ENCODE measurements around the gene SPAG16. TPM values are rescaled to one million over a fixed set of nuclear protein-coding genes. Genes with fewer than 3 reads are reported as not detected.

The SPAG16 gene
- total RNA-seq, 2 donors from 2014 or later, result 5.3 to 6.6 TPM

DNA sequence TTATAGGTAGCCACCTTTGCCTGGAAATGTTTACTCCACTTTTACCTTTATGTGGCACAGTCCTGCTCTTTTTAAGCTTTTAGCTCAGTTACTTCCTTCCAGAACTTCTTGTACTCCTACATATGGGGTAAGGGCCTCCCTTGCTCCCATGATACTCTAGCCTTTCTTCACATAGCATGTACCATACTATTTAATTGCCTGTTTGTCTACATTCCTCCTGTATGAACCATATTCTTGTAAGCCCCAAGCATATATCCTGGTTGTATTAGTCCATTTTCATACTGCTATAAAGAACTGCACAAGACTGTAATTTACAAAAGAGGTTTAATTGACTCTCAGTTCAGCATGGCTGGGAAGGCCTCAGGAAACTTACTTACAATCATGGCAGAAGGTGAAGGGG, 1035.9 kb downstream of the SPAG16 start:
- Mint-ChIP-seq H3K27me3 (no peaks in the 10 kb centered on the region), H3K4me1 (ENCODE audit: low read depth in 2 of 2) (no peaks in the 10 kb centered on the region), H3K27ac (no peak overlapping the region), H3K36me3 (peaks cover 4% of the 10 kb centered on the region), H3K9me3 (peaks cover 3% of the 10 kb centered on the region), H3K4me3 (no peak overlapping the region)
- ATAC-seq, result no peak
- DNase-seq (ENCODE audit: low spot score), result no peak

DNA sequence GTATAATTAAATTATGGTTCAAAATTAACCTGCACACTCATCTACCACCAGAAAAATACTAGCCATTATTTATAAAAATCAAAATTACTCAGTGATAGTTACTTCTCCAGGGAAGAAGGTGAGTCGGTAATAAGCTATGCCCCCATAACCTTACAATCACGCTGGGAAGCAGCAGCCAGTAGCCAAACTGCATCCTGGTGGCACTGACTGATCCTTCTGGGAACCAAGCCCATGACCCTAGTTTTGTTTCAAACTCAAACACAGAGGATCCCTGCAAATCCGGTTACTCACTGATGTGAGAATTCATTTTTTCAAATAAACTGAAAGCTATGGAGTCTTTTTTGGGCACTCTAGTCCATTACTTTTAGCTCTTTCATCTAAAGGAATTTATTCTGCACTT, 1038.4 kb downstream of the SPAG16 start:
- H3K27me3 Mint-ChIP-seq, result no peaks in the 10 kb centered on the region
- H3K27ac Mint-ChIP-seq, result no peak overlapping the region
- no peak for ATAC-seq
- peaks cover 4% of the 10 kb centered on the region for H3K36me3 Mint-ChIP-seq
- DNase-seq (ENCODE audit: low spot score), result no peak
- H3K4me1 Mint-ChIP-seq (ENCODE audit: low read depth in 2 of 2), result no peaks in the 10 kb centered on the region
- no peaks in the 10 kb centered on the region for H3K9me3 Mint-ChIP-seq
- no peak overlapping the region for H3K4me3 Mint-ChIP-seq

DNA sequence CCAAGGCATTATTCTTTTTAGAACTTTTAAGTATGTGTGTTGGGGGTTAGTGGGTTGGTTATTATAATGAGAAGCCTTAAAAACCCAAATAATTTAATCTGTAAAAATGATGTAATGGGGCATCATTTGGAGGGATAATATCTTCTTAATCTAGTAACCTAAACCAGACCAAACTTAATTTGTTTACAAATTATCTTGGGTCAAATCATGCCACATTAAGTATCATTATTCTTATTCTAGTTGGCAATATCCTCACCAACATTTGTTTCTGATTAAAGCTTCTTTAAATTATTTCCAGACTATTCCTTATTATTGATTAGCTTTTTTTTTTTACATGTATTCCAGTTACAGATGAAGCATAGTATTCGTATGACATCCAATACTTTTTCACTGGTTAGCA, 1041.1 kb downstream of the SPAG16 start:
- no peak for DNase-seq (ENCODE audit: low spot score)
- Mint-ChIP-seq H3K27me3 (no peaks in the 10 kb centered on the region), H3K27ac (no peak overlapping the region)

DNA sequence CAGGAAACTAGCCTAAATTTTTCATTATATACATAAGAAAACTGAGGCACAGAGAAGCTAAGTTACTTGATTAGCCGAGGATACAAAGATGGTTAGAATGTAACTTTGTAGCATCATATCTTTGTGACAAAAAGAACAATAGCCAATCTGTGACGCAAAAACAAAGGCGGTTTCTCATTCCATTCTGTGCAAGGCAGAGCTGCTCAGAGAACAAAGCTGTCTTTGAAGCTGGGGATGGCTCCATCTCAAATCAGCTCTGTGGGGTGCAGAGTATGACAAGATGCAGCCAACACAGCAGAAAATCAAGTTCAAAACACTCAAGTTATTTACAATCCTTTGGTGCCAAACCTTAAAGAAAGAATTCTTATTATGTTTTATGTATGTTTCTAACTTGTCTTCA, 1044.7 kb downstream of the SPAG16 start:
- ATAC-seq (no peak), DNase-seq (ENCODE audit: low spot score) (no peak)
- Mint-ChIP-seq H3K9me3 (peaks cover 7% of the 10 kb centered on the region), H3K4me1 (ENCODE audit: low read depth in 2 of 2) (no peaks in the 10 kb centered on the region), H3K27ac (no peak overlapping the region), H3K4me3 (no peak overlapping the region), H3K36me3 (no peaks in the 10 kb centered on the region), H3K27me3 (no peaks in the 10 kb centered on the region)

More for the DNA sequence above, 1041.1 kb downstream of the SPAG16 start:
- H3K9me3 Mint-ChIP-seq, result peaks cover 2% of the 10 kb centered on the region
- H3K4me3 Mint-ChIP-seq, result no peak overlapping the region
- H3K36me3 Mint-ChIP-seq, result no peaks in the 10 kb centered on the region
- ATAC-seq, result no peak
- no peaks in the 10 kb centered on the region for H3K4me1 Mint-ChIP-seq (ENCODE audit: low read depth in 2 of 2)

DNA sequence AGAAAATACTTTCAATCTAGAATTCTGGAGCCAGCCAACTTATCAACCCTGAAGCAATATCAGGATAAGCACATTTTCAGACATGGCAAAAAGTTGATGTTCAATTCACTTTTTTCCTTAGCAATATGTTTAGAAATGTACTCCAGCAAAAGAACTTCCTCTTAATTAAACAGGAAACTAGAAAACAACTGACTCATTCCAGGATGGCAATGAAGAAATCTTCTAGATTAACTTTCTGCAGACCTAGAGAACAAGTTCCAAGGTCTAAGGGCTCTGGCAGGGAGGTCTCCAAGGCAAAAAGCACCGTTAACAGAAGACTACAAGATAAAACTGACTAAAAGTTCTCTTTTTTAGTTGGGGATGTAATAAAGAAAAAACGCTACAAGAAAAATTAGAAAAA, 1057.4 kb downstream of the SPAG16 start:
- H3K4me3 Mint-ChIP-seq, result no peak overlapping the region
- H3K27me3 Mint-ChIP-seq, result no peaks in the 10 kb centered on the region
- H3K27ac Mint-ChIP-seq, result no peak overlapping the region
- H3K9me3 Mint-ChIP-seq, result no peaks in the 10 kb centered on the region
- no peaks in the 10 kb centered on the region for H3K36me3 Mint-ChIP-seq
- no peaks in the 10 kb centered on the region for H3K4me1 Mint-ChIP-seq (ENCODE audit: low read depth in 2 of 2)
- ATAC-seq (no peak), DNase-seq (ENCODE audit: low spot score) (no peak)

DNA sequence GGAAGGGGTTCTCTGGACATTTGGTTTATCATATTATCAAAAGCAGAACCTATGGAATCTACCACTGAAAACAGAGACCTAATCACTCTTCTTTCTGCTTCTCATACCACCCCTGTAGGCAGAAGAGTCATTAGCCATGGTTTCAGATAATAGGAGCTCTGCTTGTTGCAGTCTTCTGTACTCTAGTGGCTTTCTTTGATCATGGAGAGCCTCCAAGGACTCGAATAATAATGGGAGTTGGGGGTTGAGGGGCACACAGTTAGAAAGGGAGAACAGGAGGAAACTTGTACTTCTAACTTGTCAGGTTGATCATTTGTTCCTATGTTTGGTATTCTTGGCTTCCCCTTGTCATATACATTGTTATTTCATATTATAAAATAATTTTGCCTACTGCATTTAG, 1074.2 kb downstream of the SPAG16 start:
- Mint-ChIP-seq H3K4me1 (ENCODE audit: low read depth in 2 of 2) (no peaks in the 10 kb centered on the region), H3K4me3 (no peak overlapping the region), H3K9me3 (peaks cover 7% of the 10 kb centered on the region), H3K27ac (no peak overlapping the region), H3K27me3 (no peaks in the 10 kb centered on the region), H3K36me3 (no peaks in the 10 kb centered on the region)
- ATAC-seq, result no peak
- no peak for DNase-seq (ENCODE audit: low spot score)

DNA sequence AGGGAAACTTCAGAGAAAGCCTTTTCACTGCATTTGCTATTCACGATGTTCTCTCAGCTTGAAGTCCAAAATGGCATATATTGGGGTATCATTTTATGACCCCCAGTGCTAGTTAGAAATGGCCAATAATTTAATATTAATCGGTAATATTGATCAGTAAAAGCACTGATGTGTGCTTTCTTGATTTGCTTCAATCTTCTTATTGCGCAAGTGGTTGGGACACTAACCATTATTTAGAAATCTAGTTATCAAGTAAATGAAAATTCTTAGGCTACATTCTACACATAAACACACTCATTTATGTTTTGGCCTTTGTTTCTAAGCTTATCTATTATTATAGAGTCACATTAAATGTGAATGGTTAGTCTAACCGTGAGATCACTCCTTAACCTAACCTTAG, 1076.9 kb downstream of the SPAG16 start:
- no peaks in the 10 kb centered on the region for H3K4me1 Mint-ChIP-seq (ENCODE audit: low read depth in 2 of 2)
- DNase-seq (ENCODE audit: low spot score), result no peak
- no peaks in the 10 kb centered on the region for H3K36me3 Mint-ChIP-seq
- no peak overlapping the region for H3K4me3 Mint-ChIP-seq
- ATAC-seq, result no peak
- no peak overlapping the region for H3K27ac Mint-ChIP-seq
- no peaks in the 10 kb centered on the region for H3K27me3 Mint-ChIP-seq
- H3K9me3 Mint-ChIP-seq, result peaks cover 11% of the 10 kb centered on the region

DNA sequence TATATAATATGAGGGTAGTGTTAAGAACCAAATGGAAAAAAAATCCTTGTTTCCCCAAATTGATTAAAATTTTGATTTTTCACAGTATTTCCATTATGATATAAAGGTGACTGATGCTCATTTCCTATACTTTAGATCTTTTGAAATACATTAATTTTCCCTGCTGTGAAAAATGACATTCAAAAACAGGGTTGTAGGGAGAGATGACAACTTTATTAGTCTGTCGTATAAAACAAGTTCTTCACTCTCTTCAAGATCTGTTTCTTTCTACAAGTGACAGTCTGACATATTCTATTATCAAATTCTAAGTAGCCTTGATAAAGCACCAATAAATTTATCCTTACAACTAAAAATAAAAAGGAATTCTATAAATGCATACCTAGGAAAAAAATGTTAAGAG, 1081.3 kb downstream of the SPAG16 start:
- Mint-ChIP-seq H3K4me1 (ENCODE audit: low read depth in 2 of 2) (no peaks in the 10 kb centered on the region), H3K36me3 (no peaks in the 10 kb centered on the region), H3K27ac (no peak overlapping the region), H3K4me3 (no peak overlapping the region), H3K9me3 (peaks cover 8% of the 10 kb centered on the region), H3K27me3 (no peaks in the 10 kb centered on the region)
- no peak for DNase-seq (ENCODE audit: low spot score)
- no peak for ATAC-seq

DNA sequence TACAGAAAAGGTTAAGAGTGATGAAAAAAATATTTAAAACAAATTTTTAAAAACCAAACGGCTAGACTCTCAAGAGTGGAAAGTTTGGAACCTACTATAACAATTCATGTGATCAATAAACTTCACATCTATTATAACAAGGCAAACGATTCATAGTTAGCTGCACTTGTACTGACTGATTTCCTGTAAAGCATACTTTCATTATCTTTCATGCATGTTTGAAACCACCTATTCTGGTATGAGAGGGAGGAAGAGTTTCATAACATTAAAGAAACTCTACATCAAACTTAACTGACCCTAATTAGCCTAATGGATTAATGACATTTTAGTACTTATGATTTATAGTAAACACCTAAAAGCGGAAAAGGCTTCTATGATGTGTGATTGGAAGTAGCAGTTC, 1082.9 kb downstream of the SPAG16 start:
- Mint-ChIP-seq H3K4me1 (ENCODE audit: low read depth in 2 of 2) (no peaks in the 10 kb centered on the region), H3K27ac (no peak overlapping the region), H3K27me3 (no peaks in the 10 kb centered on the region), H3K36me3 (no peaks in the 10 kb centered on the region), H3K4me3 (no peak overlapping the region), H3K9me3 (peaks cover 8% of the 10 kb centered on the region)
- ATAC-seq (no peak), DNase-seq (ENCODE audit: low spot score) (no peak)

DNA sequence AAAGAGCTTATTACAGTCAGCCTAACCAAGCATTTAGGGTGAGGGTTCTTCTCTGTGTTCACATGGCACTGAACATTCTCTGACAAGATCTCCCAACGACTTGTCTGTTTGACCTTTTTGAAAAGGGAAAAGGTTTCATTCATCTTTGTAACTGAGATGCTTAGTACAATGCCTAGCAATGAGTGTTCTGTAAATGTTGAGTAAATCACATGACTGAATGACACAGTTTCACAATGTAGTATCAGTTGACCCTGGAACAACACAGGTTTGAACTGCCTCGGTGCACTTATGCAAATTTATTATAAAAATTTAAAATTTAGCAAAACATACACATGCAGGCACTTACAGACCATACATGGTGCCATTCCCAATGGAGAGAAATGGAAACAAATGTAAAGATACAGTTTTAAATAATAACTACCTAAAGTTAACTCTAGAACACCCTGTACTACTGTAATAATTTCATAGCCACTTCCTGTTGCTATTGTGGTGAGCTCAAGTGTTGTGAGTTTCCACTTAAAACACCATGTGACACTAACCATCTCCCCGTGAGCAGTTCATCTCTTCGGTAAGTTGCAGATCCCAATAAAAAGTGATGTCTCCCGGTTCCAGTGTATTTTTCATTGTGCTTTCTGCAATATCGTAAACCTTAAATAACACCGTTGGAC, 1092.5 kb downstream of the SPAG16 start:
- H3K9me3 Mint-ChIP-seq, result peaks cover 9% of the 10 kb centered on the region
- H3K27ac Mint-ChIP-seq, result no peak overlapping the region
- ATAC-seq, result no peak
- no peak for DNase-seq (ENCODE audit: low spot score)
- no peaks in the 10 kb centered on the region for H3K36me3 Mint-ChIP-seq
- H3K4me1 Mint-ChIP-seq (ENCODE audit: low read depth in 2 of 2), result no peaks in the 10 kb centered on the region
- no peak overlapping the region for H3K4me3 Mint-ChIP-seq
- no peaks in the 10 kb centered on the region for H3K27me3 Mint-ChIP-seq

DNA sequence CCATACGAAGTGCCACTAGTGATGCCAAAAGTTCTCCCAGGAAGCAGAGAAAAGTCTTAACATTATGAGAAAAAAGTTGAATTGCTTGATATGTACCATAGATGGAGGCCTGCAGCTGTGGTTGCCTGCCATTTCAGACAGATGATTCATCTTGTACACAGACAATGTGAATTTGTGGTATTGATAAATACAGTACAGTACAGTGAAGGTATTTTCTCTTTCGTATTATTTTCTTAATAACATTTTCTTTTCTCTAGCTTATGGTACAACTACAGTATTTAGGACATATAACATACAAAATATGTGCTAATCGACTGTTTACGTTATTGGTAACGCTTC, 1093.0 kb downstream of the SPAG16 start:
- ATAC-seq (no peak), DNase-seq (ENCODE audit: low spot score) (no peak)
- no peaks in the 10 kb centered on the region for H3K36me3 Mint-ChIP-seq
- no peaks in the 10 kb centered on the region for H3K4me1 Mint-ChIP-seq (ENCODE audit: low read depth in 2 of 2)
- peaks cover 9% of the 10 kb centered on the region for H3K9me3 Mint-ChIP-seq
- H3K4me3 Mint-ChIP-seq, result no peak overlapping the region
- H3K27ac Mint-ChIP-seq, result no peak overlapping the region
- H3K27me3 Mint-ChIP-seq, result no peaks in the 10 kb centered on the region

DNA sequence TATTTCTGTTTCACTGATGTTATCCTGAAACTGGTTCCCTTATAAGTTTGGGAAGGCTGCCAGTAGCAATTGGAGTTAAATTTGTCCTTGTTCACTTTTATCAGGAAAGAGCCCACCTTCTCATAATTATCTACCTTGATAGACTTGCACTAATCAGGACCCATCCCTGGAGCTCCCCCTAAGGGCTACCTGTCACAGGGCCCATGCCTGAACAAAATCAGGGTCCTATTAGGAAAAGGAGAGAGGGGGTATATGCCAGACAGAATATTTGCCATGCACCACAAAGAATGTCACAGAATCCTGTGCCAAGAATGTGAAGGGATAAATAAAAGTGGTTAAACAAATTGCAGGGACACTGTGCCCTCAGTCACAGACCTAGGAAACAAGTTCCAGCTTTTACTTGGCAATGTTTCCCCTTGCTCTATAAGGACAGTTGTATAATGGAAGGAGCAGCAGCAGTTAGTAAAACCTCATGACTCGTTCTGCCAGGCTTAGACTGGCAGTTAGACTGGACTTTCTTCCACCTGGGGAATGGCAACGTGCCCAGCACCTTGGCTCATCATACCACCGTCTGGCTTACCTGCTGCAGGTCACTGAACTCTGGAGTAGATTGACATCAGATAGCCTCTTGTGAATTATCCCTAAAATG, 1094.3 kb downstream of the SPAG16 start:
- no peak overlapping the region for H3K4me3 Mint-ChIP-seq
- H3K36me3 Mint-ChIP-seq, result no peaks in the 10 kb centered on the region
- ATAC-seq (no peak), DNase-seq (ENCODE audit: low spot score) (no peak)
- no peaks in the 10 kb centered on the region for H3K27me3 Mint-ChIP-seq
- no peaks in the 10 kb centered on the region for H3K4me1 Mint-ChIP-seq (ENCODE audit: low read depth in 2 of 2)
- no peak overlapping the region for H3K27ac Mint-ChIP-seq
- H3K9me3 Mint-ChIP-seq, result peaks cover 6% of the 10 kb centered on the region

DNA sequence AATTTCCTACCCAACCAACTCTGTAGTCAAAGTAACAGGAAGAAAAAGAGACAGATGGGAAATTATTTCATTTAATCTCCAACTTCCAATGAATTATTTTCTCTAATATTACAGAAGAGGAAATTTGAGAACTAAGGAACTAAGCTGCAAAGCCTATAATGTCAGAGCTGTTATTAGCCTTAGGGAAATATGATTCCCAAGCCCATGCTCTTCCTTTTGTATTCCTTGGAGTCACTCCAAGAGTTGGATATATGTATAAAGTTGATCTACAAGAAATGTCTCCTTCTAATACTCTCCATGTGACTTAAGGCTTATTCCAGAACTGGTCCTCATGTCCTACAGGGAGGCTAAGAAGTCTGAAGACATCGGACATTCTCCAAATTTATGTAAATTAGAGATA, 1095.0 kb downstream of the SPAG16 start:
- H3K27me3 Mint-ChIP-seq, result no peaks in the 10 kb centered on the region
- H3K36me3 Mint-ChIP-seq, result no peaks in the 10 kb centered on the region
- H3K4me1 Mint-ChIP-seq (ENCODE audit: low read depth in 2 of 2), result no peaks in the 10 kb centered on the region
- DNase-seq (ENCODE audit: low spot score) (no peak), ATAC-seq (no peak)
- H3K4me3 Mint-ChIP-seq, result no peak overlapping the region
- H3K9me3 Mint-ChIP-seq, result peaks cover 3% of the 10 kb centered on the region
- H3K27ac Mint-ChIP-seq, result no peak overlapping the region

DNA sequence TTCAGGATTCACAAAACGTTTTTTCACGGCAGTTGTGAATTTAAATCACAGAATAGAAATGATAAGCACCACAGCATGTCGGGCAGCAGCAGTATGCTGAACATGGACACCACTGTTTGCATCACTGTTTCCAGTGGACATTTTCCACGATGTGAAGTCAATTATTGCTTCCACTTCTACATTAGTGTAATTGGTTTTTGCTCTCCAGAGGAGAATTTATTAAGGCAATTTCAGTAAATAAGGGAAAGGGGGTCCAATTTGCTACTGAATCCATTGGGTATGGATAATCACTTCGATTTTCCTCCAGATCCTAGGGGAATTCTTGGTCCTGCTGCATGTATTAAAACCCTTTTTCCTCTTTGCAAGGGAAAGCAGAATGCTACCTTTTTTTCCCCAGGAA, 1096.4 kb downstream of the SPAG16 start:
- peaks cover 3% of the 10 kb centered on the region for H3K9me3 Mint-ChIP-seq
- no peak overlapping the region for H3K4me3 Mint-ChIP-seq
- H3K27me3 Mint-ChIP-seq, result no peaks in the 10 kb centered on the region
- no peak overlapping the region for H3K27ac Mint-ChIP-seq
- no peaks in the 10 kb centered on the region for H3K36me3 Mint-ChIP-seq
- ATAC-seq (no peak), DNase-seq (ENCODE audit: low spot score) (no peak)
- no peaks in the 10 kb centered on the region for H3K4me1 Mint-ChIP-seq (ENCODE audit: low read depth in 2 of 2)

DNA sequence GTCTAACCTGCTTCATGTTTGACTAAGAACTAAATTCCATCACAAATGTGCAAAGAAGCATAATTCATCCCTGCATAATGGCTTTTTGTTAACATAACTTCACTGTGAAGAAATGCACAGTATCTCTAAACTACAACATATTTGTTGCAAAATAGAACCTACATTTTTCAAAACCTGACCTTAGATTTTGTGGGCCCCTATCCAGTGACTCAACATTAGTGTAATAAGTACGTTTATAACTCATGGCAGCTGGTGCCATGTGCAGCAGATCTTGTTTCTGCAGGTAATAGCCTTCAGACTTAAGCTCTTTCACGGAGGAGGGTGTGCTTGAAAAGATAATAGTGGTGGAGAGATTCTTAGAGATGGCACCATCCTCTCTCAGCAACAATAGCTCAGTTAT, 1098.0 kb downstream of the SPAG16 start:
- Mint-ChIP-seq H3K36me3 (no peaks in the 10 kb centered on the region), H3K27me3 (no peaks in the 10 kb centered on the region), H3K4me3 (no peak overlapping the region), H3K9me3 (peaks cover 3% of the 10 kb centered on the region), H3K4me1 (ENCODE audit: low read depth in 2 of 2) (no peaks in the 10 kb centered on the region), H3K27ac (no peak overlapping the region)
- ATAC-seq (no peak), DNase-seq (ENCODE audit: low spot score) (no peak)
